ENCODE results near the gene PABPC1L. TPM values are rescaled to one million over a fixed set of nuclear protein-coding genes. Genes with fewer than 3 reads are reported as not detected.

PABPC1L gene
- total and polyA plus RNA-seq, 2 donors (not counting 1 experiment from before 2014, with no cell fraction given), result 105 to 295 TPM

DNA sequence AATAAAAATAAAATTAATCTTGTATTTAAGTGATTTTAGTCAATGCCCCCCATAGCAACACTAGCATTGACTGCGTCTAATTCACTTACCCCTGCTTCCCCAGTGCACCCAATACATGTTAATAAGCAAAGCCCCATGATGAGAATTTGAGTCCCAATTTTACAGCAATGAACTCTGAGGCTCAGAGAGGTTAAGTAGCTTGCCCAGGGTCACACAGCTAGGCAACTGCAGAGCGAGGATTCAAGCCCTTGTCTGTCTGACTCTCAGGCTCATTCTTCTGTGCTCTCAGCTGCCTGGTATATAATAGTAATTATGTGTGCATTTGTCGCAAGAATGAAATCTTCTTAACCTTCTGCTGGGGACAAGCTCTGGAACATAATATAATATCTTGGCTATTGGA lies 8.5 kb downstream of the PABPC1L start:
- H3K27ac Mint-ChIP-seq, result no peak overlapping the region
- POLR2A ChIA-PET, result no interaction called here

DNA sequence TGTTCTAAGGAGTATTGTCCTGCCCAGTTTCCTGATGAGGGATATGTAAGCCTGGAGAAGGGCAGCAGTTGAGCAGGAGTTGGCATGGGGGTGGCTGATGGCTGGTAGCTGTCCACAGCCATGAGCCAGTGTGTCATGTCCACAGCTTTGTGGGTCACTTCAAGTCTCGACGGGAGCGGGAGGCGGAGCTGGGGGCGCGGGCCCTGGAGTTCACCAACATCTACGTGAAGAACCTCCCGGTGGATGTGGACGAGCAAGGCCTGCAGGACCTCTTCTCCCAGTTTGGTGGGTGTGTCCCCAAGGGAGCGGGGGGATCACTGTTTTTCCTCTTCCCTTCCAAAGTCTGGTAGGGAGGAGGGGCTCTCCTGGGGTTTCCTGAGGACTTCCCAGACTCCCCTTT lies 8.9 kb downstream of the PABPC1L start:
- ChIA-PET POLR2A (no interaction called here), CTCF (interaction anchor here (0.8 kb wide), 1 partner anchor 125 kb away, joined by 3 read pairs; no protein-coding TSS in a partner anchor)
- intact Hi-C loops (cut with micrococcal nuclease), result no loop called here
- no peaks in the 10 kb centered on the region for H3K27me3 ChIP-seq (replicated peaks in 1 of 4; ENCODE audit: control extremely low read depth in 1 of 4, control insufficient read depth in 3 of 4, insufficient read depth in 4 of 4, low read length in 3 of 4)
- no peak overlapping the region for H3K4me3 Mint-ChIP-seq
- no peak overlapping the region for H2AFZ ChIP-seq (ENCODE audit: insufficient read depth, low read depth, low read length, poor library complexity, severe bottlenecking)
- peaks cover 6 to 29% of the 10 kb centered on the region in 2 experiments for H3K36me3 ChIP-seq (replicated peaks in 1 of 2; ENCODE audit: control extremely low read depth in 1 of 2, control insufficient read depth in 1 of 2, extremely low read depth in 1 of 2, insufficient read depth in 2 of 2, low read length in 1 of 2)
- no peaks in the 10 kb centered on the region for H4K20me1 ChIP-seq (ENCODE audit: control insufficient read depth, insufficient read depth, low read length, poor library complexity, severe bottlenecking)
- WGBS (ENCODE audit: insufficient coverage), result 100% methylated on average over 2 of the region's 10 CpGs
- H3K79me2 ChIP-seq (ENCODE audit: control insufficient read depth, insufficient read depth, low read length), result no peaks in the 10 kb centered on the region
- no peaks in the 10 kb centered on the region for H3K27me3 Mint-ChIP-seq
- ATAC-seq (ENCODE audit: low read depth) (no peak), DNase-seq (no peak)
- no peaks in the 10 kb centered on the region for H3K4me1 ChIP-seq (ENCODE audit: control insufficient read depth in 2 of 2, insufficient read depth in 2 of 2, low read length in 2 of 2)
- no peak overlapping the region for H3K4me2 ChIP-seq (replicated peaks; ENCODE audit: low read depth, low read length, poor library complexity, severe bottlenecking)
- no peak overlapping the region for H3K27ac Mint-ChIP-seq
- no peaks in the 10 kb centered on the region for H3K9me3 ChIP-seq (ENCODE audit: control extremely low read depth in 1 of 3, control insufficient read depth in 2 of 3, insufficient read depth in 1 of 3, low read length in 2 of 3)
- H3K4me1 Mint-ChIP-seq, result no peaks in the 10 kb centered on the region
- H3K4me3 ChIP-seq (ENCODE audit: control extremely low read depth in 1 of 5, extremely low read depth in 1 of 5, insufficient read depth in 1 of 5, low read depth in 2 of 5, low read length in 4 of 5), result no peak overlapping the region
- no peak overlapping the region for H3K9ac ChIP-seq (ENCODE audit: low read length)
- TF ChIP-seq, protein P1, sequence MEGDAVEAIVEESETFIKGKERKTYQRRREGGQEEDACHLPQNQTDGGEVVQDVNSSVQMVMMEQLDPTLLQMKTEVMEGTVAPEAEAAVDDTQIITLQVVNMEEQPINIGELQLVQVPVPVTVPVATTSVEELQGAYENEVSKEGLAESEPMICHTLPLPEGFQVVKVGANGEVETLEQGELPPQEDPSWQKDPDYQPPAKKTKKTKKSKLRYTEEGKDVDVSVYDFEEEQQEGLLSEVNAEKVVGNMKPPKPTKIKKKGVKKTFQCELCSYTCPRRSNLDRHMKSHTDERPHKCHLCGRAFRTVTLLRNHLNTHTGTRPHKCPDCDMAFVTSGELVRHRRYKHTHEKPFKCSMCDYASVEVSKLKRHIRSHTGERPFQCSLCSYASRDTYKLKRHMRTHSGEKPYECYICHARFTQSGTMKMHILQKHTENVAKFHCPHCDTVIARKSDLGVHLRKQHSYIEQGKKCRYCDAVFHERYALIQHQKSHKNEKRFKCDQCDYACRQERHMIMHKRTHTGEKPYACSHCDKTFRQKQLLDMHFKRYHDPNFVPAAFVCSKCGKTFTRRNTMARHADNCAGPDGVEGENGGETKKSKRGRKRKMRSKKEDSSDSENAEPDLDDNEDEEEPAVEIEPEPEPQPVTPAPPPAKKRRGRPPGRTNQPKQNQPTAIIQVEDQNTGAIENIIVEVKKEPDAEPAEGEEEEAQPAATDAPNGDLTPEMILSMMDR (IDR thresholded peaks at IDR 0.05), result no peak
- no peak for TF ChIP-seq EZH2 (IDR thresholded peaks at IDR 0.05; ENCODE audit: borderline replicate concordance, insufficient read depth, low read depth, low read length, poor library complexity, severe bottlenecking)
- no peaks in the 10 kb centered on the region for H3K9me3 Mint-ChIP-seq (ENCODE audit: insufficient read depth)
- no peak overlapping the region for H3K27ac ChIP-seq (ENCODE audit: low read length in 2 of 2)

More for the DNA sequence above, 8.5 kb downstream of the PABPC1L start:
- Mint-ChIP-seq H3K4me1 (no peaks in the 10 kb centered on the region), H3K4me3 (no peak overlapping the region), H3K27me3 (no peaks in the 10 kb centered on the region), H3K9me3 (ENCODE audit: insufficient read depth) (no peaks in the 10 kb centered on the region)
- Histone ChIP-seq H2AFZ (ENCODE audit: insufficient read depth, low read depth, low read length, poor library complexity, severe bottlenecking) (no peak overlapping the region), H3K79me2 (ENCODE audit: control insufficient read depth, insufficient read depth, low read length) (no peaks in the 10 kb centered on the region), H4K20me1 (ENCODE audit: control insufficient read depth, insufficient read depth, low read length, poor library complexity, severe bottlenecking) (no peaks in the 10 kb centered on the region), H3K9ac (ENCODE audit: low read length) (no peak overlapping the region), H3K4me2 (replicated peaks; ENCODE audit: low read depth, low read length, poor library complexity, severe bottlenecking) (no peak overlapping the region), H3K4me3 (ENCODE audit: control extremely low read depth in 1 of 5, extremely low read depth in 1 of 5, insufficient read depth in 1 of 5, low read depth in 2 of 5, low read length in 4 of 5) (no peak overlapping the region), H3K9me3 (ENCODE audit: control extremely low read depth in 1 of 3, control insufficient read depth in 2 of 3, insufficient read depth in 1 of 3, low read length in 2 of 3) (no peaks in the 10 kb centered on the region), H3K27me3 (replicated peaks in 1 of 4; ENCODE audit: control extremely low read depth in 1 of 4, control insufficient read depth in 3 of 4, insufficient read depth in 4 of 4, low read length in 3 of 4) (no peaks in the 10 kb centered on the region), H3K36me3 (replicated peaks in 1 of 2; ENCODE audit: control extremely low read depth in 1 of 2, control insufficient read depth in 1 of 2, extremely low read depth in 1 of 2, insufficient read depth in 2 of 2, low read length in 1 of 2) (peaks cover 3 to 27% of the 10 kb centered on the region in 2 experiments), H3K27ac (ENCODE audit: low read length in 2 of 2) (no peak overlapping the region), H3K4me1 (ENCODE audit: control insufficient read depth in 2 of 2, insufficient read depth in 2 of 2, low read length in 2 of 2) (no peaks in the 10 kb centered on the region)
- CTCF ChIA-PET, result interaction anchor here (0.8 kb wide), 1 partner anchor 126 kb away, joined by 3 read pairs; no protein-coding TSS in a partner anchor
- ATAC-seq (ENCODE audit: low read depth) (no peak), DNase-seq (no peak)
- intact Hi-C loops (cut with micrococcal nuclease), result no loop called here
- WGBS (ENCODE audit: insufficient coverage), result 100% methylated on average over 3 of the region's 3 CpGs
- no peak for TF ChIP-seq EZH2 (IDR thresholded peaks at IDR 0.05; ENCODE audit: borderline replicate concordance, insufficient read depth, low read depth, low read length, poor library complexity, severe bottlenecking)
- TF ChIP-seq, protein P1 (IDR thresholded peaks at IDR 0.05), result no peak
